ENCODE measurements around the gene PAX3.

Gene PAX3

DNA sequence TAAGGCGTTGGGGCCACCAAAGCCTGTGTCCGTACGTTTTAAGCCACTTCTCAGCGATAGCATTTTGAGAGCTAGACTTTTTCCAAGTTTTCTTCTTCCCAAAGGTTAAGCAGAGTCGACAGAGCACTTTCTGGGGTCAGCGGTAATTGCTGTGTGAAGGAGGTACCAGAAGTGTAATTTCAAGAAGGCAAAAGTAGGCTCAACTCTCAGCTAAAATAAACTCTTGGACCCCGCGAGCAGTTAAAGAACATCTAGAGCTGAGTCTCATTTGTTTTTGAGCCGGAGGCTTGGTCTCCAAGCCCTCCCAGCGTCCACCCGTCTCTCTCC, 1.9 kb upstream of the PAX3 start:
- Histone ChIP-seq H3K18ac (ENCODE audit: low read length) (no peak overlapping the region), H3K4me3 (ENCODE audit: low read length) (no peak overlapping the region), H3K79me2 (ENCODE audit: control insufficient read depth, insufficient read depth, low read length) (no peaks in the 10 kb centered on the region), H2BK5ac (ENCODE audit: low read length) (no peak overlapping the region), H4K8ac (ENCODE audit: low read depth, low read length) (no peak overlapping the region), H3K4ac (ENCODE audit: low read depth, low read length) (no peak overlapping the region), H3K27ac (ENCODE audit: low read depth, low read length) (no peak overlapping the region), H3K27me3 (ENCODE audit: insufficient read depth, low read length, poor library complexity) (peaks cover 92% of the 10 kb centered on the region), H3K4me2 (ENCODE audit: low read length) (no peak overlapping the region), H3K56ac (ENCODE audit: low read length) (no peak overlapping the region), H4K5ac (ENCODE audit: low read length) (no peak overlapping the region), H3K79me1 (ENCODE audit: low read length) (no peaks in the 10 kb centered on the region), H2BK120ac (ENCODE audit: low read depth, low read length) (no peak overlapping the region), H3K4me1 (ENCODE audit: control insufficient read depth, low read depth, low read length) (no peaks in the 10 kb centered on the region), H2BK15ac (replicated peaks; ENCODE audit: low read depth) (no peak overlapping the region), H3K36me3 (ENCODE audit: control insufficient read depth, insufficient read depth, low read length) (no peaks in the 10 kb centered on the region), H3K9ac (ENCODE audit: low read length) (no peak overlapping the region), H3K23ac (ENCODE audit: low read length) (no peak overlapping the region), H2AK5ac (ENCODE audit: low read length) (no peak overlapping the region)
- DNase-seq: no peak
- WGBS (ENCODE audit: extremely low coverage, insufficient coverage, low lambda C conversion rate): no CpG with 5 or more reads among the region's 11 CpGs

- Histone ChIP-seq H3K23ac (ENCODE audit: low read length) (no peak overlapping the region), H3K27ac (ENCODE audit: low read depth, low read length) (no peak overlapping the region), H2AK5ac (ENCODE audit: low read length) (no peak overlapping the region), H3K36me3 (ENCODE audit: control insufficient read depth, insufficient read depth, low read length) (no peaks in the 10 kb centered on the region), H3K27me3 (ENCODE audit: insufficient read depth, low read length, poor library complexity) (peaks cover 94% of the 10 kb centered on the region), H3K18ac (ENCODE audit: low read length) (no peak overlapping the region), H3K9ac (ENCODE audit: low read length) (no peak overlapping the region), H2BK120ac (ENCODE audit: low read depth, low read length) (no peak overlapping the region), H3K4me2 (ENCODE audit: low read length) (no peak overlapping the region), H3K79me2 (ENCODE audit: control insufficient read depth, insufficient read depth, low read length) (no peaks in the 10 kb centered on the region), H4K5ac (ENCODE audit: low read length) (no peak overlapping the region), H3K4ac (ENCODE audit: low read depth, low read length) (no peak overlapping the region), H2BK15ac (replicated peaks; ENCODE audit: low read depth) (no peak overlapping the region), H4K8ac (ENCODE audit: low read depth, low read length) (no peak overlapping the region), H2BK5ac (ENCODE audit: low read length) (no peak overlapping the region), H3K56ac (ENCODE audit: low read length) (no peak overlapping the region), H3K4me3 (ENCODE audit: low read length) (no peak overlapping the region), H3K4me1 (ENCODE audit: control insufficient read depth, low read depth, low read length) (no peaks in the 10 kb centered on the region), H3K79me1 (ENCODE audit: low read length) (no peaks in the 10 kb centered on the region)
- no peak for DNase-seq
- no CpG with 5 or more reads among the region's 20 CpGs for WGBS (ENCODE audit: extremely low coverage, insufficient coverage, low lambda C conversion rate)
Observed at GRCh38 chr2:222299906-222300725, 1.3 kb upstream of the PAX3 start.

DNA sequence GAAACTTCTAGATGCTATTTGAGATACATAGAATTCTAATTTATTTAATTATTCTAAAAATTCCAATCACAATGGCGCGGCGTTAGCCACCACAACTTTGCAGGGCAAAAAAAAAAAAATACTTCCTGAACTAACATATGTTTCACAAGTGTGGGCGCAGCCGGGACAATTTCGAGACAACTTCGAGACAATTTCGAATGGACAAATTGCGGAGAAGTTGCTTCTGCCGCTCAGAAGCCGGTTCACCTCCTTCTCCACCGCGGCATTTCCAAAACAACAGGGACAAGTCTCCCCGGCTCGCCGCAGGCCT, 842 bp downstream of the PAX3 start:
- Histone ChIP-seq H2BK15ac (replicated peaks; ENCODE audit: low read depth) (no peak overlapping the region), H3K27me3 (ENCODE audit: insufficient read depth, low read length, poor library complexity) (peaks cover 92% of the 10 kb centered on the region), H3K23ac (ENCODE audit: low read length) (no peak overlapping the region), H2BK120ac (ENCODE audit: low read depth, low read length) (no peak overlapping the region), H4K5ac (ENCODE audit: low read length) (no peak overlapping the region), H3K4me1 (ENCODE audit: control insufficient read depth, low read depth, low read length) (no peaks in the 10 kb centered on the region), H2AK5ac (ENCODE audit: low read length) (no peak overlapping the region), H3K4ac (ENCODE audit: low read depth, low read length) (no peak overlapping the region), H3K36me3 (ENCODE audit: control insufficient read depth, insufficient read depth, low read length) (no peaks in the 10 kb centered on the region), H3K18ac (ENCODE audit: low read length) (no peak overlapping the region), H4K8ac (ENCODE audit: low read depth, low read length) (no peak overlapping the region), H3K9ac (ENCODE audit: low read length) (peak overlapping the region; percentile 31), H3K4me2 (ENCODE audit: low read length) (peak overlapping the region; percentile 73), H2BK5ac (ENCODE audit: low read length) (no peak overlapping the region), H3K56ac (ENCODE audit: low read length) (no peak overlapping the region), H3K79me1 (ENCODE audit: low read length) (no peaks in the 10 kb centered on the region), H3K79me2 (ENCODE audit: control insufficient read depth, insufficient read depth, low read length) (no peaks in the 10 kb centered on the region), H3K27ac (ENCODE audit: low read depth, low read length) (no peak overlapping the region), H3K4me3 (ENCODE audit: low read length) (no peak overlapping the region)
- DNase-seq: no peak
- no CpG with 5 or more reads among the region's 16 CpGs for WGBS (ENCODE audit: extremely low coverage, insufficient coverage, low lambda C conversion rate)

GRCh38 chr2:222297600-222297935, 1.2 kb downstream of the PAX3 start:
- no peaks in the 10 kb centered on the region for H3K36me3 ChIP-seq (ENCODE audit: control insufficient read depth, insufficient read depth, low read length)
- H2BK120ac ChIP-seq (ENCODE audit: low read depth, low read length): no peak overlapping the region
- H3K18ac ChIP-seq (ENCODE audit: low read length): no peak overlapping the region
- WGBS (ENCODE audit: extremely low coverage, insufficient coverage, low lambda C conversion rate): no CpG with 5 or more reads among the region's 6 CpGs
- H3K9ac ChIP-seq (ENCODE audit: low read length): no peak overlapping the region
- H2AK5ac ChIP-seq (ENCODE audit: low read length): no peak overlapping the region
- H3K79me2 ChIP-seq (ENCODE audit: control insufficient read depth, insufficient read depth, low read length): no peaks in the 10 kb centered on the region
- H3K4ac ChIP-seq (ENCODE audit: low read depth, low read length): no peak overlapping the region
- no peak overlapping the region for H2BK5ac ChIP-seq (ENCODE audit: low read length)
- DNase-seq: no peak
- no peak overlapping the region for H4K8ac ChIP-seq (ENCODE audit: low read depth, low read length)
- no peak overlapping the region for H2BK15ac ChIP-seq (replicated peaks; ENCODE audit: low read depth)
- no peak overlapping the region for H3K56ac ChIP-seq (ENCODE audit: low read length)
- H3K4me2 ChIP-seq (ENCODE audit: low read length): no peak overlapping the region
- H3K4me3 ChIP-seq (ENCODE audit: low read length): no peak overlapping the region
- peaks cover 92% of the 10 kb centered on the region for H3K27me3 ChIP-seq (ENCODE audit: insufficient read depth, low read length, poor library complexity)
- H3K79me1 ChIP-seq (ENCODE audit: low read length): no peaks in the 10 kb centered on the region
- no peak overlapping the region for H3K27ac ChIP-seq (ENCODE audit: low read depth, low read length)
- no peak overlapping the region for H4K5ac ChIP-seq (ENCODE audit: low read length)
- H3K23ac ChIP-seq (ENCODE audit: low read length): no peak overlapping the region
- H3K4me1 ChIP-seq (ENCODE audit: control insufficient read depth, low read depth, low read length): no peaks in the 10 kb centered on the region

DNA sequence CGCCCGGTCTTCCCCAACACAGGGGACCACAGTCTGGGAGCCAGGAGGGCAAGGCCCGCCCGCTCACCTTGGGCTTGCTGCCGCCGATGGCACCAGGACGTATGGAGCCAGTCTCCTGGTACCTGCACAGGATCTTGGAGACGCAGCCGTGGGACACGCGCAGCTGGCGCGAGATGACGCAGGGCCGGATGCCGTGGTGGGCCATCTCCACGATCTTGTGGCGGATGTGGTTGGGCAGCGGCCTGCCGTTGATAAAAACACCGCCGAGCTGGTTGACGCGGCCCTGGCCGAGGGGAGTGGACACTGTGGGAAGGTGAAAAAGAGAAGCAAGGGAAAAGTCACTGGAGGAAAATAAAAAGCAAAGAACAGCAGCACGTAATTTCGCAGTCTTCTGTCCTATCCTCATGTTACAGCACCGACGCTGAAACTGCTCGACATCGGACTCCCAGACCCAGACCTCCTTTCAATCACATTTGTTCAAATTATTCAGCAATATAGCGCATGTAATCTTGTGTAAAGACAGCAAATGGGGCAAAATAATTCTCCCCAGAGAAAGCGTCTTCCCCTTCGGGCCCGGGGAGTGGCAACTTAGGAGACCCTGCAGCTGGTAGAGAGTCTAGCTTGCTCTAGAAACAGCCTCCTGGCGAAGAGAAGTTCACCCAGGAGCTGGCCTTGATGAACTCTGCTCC, 1.7 kb downstream of the PAX3 start:
- H3K27ac ChIP-seq (ENCODE audit: low read depth, low read length): no peak overlapping the region
- no peaks in the 10 kb centered on the region for H3K79me1 ChIP-seq (ENCODE audit: low read length)
- H3K4me2 ChIP-seq (ENCODE audit: low read length): no peak overlapping the region
- H3K9ac ChIP-seq (ENCODE audit: low read length): no peak overlapping the region
- H3K4me1 ChIP-seq (ENCODE audit: control insufficient read depth, low read depth, low read length): no peaks in the 10 kb centered on the region
- no peak overlapping the region for H2BK15ac ChIP-seq (replicated peaks; ENCODE audit: low read depth)
- no peak overlapping the region for H4K5ac ChIP-seq (ENCODE audit: low read length)
- no peak overlapping the region for H3K4me3 ChIP-seq (ENCODE audit: low read length)
- H3K27me3 ChIP-seq (ENCODE audit: insufficient read depth, low read length, poor library complexity): peaks cover 92% of the 10 kb centered on the region
- H3K4ac ChIP-seq (ENCODE audit: low read depth, low read length): no peak overlapping the region
- H3K18ac ChIP-seq (ENCODE audit: low read length): no peak overlapping the region
- H3K79me2 ChIP-seq (ENCODE audit: control insufficient read depth, insufficient read depth, low read length): no peaks in the 10 kb centered on the region
- H3K56ac ChIP-seq (ENCODE audit: low read length): peak overlapping the region; percentile 37
- no peak overlapping the region for H2BK120ac ChIP-seq (ENCODE audit: low read depth, low read length)
- no peak overlapping the region for H2AK5ac ChIP-seq (ENCODE audit: low read length)
- no peak overlapping the region for H4K8ac ChIP-seq (ENCODE audit: low read depth, low read length)
- H3K36me3 ChIP-seq (ENCODE audit: control insufficient read depth, insufficient read depth, low read length): no peaks in the 10 kb centered on the region
- no peak overlapping the region for H2BK5ac ChIP-seq (ENCODE audit: low read length)
- WGBS (ENCODE audit: extremely low coverage, insufficient coverage, low lambda C conversion rate): no CpG with 5 or more reads among the region's 36 CpGs
- no peak for DNase-seq
- H3K23ac ChIP-seq (ENCODE audit: low read length): peak overlapping the region; percentile 15

- Histone ChIP-seq H3K4me3 (ENCODE audit: low read length) (no peak overlapping the region), H3K56ac (ENCODE audit: low read length) (no peak overlapping the region), H4K8ac (ENCODE audit: low read depth, low read length) (no peak overlapping the region), H3K79me2 (ENCODE audit: control insufficient read depth, insufficient read depth, low read length) (no peaks in the 10 kb centered on the region), H2BK5ac (ENCODE audit: low read length) (no peak overlapping the region), H3K18ac (ENCODE audit: low read length) (no peak overlapping the region), H3K4me1 (ENCODE audit: control insufficient read depth, low read depth, low read length) (no peaks in the 10 kb centered on the region), H2BK15ac (replicated peaks; ENCODE audit: low read depth) (no peak overlapping the region), H3K36me3 (ENCODE audit: control insufficient read depth, insufficient read depth, low read length) (no peaks in the 10 kb centered on the region), H4K5ac (ENCODE audit: low read length) (no peak overlapping the region), H3K4ac (ENCODE audit: low read depth, low read length) (no peak overlapping the region), H3K23ac (ENCODE audit: low read length) (no peak overlapping the region), H3K79me1 (ENCODE audit: low read length) (no peaks in the 10 kb centered on the region), H3K27me3 (ENCODE audit: insufficient read depth, low read length, poor library complexity) (peaks cover 91% of the 10 kb centered on the region), H2AK5ac (ENCODE audit: low read length) (no peak overlapping the region), H3K27ac (ENCODE audit: low read depth, low read length) (no peak overlapping the region), H2BK120ac (ENCODE audit: low read depth, low read length) (no peak overlapping the region), H3K4me2 (ENCODE audit: low read length) (no peak overlapping the region), H3K9ac (ENCODE audit: low read length) (no peak overlapping the region)
- WGBS (ENCODE audit: extremely low coverage, insufficient coverage, low lambda C conversion rate): no CpG with 5 or more reads among the region's 6 CpGs
- no peak for DNase-seq
Observed at GRCh38 chr2:222296311-222296741, 2.5 kb downstream of the PAX3 start.
